GM12873 (cell line): ENCODE data around the gene TMEM17.

Source experiments
- TF ChIP-seq, protein P1 (sequence below): IDR thresholded peaks from 2 replicates; pipeline ENCODE4 v1.5.1; 2012; ENCODE audit warnings: low read depth, mild to moderate bottlenecking, moderate library complexity, low read length, control low read depth; ENCODE audit not compliant: insufficient read depth; ENCODE audit errors: missing control alignments

The TMEM17 gene, protein sequence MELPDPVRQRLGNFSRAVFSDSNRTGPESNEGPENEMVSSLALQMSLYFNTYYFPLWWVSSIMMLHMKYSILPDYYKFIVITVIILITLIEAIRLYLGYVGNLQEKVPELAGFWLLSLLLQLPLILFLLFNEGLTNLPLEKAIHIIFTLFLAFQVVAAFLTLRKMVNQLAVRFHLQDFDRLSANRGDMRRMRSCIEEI

DNA sequence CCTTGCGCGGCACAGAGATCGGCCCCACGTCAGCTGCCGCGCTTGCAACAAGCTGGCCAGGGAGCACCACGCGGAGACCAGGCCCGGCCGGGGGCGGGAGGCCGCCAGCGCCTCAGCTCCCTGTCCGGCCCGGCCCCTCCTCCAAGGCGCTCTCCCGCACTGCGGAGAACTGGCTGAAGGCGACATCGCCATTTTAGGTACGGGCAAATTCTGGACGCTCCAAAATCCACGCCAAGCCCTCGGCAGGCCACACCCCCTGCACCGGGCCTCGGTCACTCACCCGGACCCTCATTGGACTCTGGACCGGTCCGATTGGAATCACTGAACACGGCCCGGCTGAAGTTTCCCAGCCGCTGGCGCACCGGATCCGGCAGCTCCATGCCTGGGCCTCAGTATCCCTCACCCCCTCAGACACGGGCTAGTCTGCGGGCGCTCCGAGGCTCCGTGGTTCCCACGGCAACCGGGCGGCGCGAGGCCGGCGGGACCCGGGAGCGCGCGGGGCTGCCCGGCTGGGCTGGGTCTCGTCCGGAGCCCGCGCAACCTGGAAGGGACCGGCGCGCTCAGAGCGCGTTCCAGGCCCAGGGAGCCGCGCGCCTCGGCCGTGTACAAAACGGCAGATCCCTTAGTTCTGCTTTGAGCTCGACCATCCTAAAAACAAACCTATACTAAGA is at the start of gene TMEM17:
TSS of gene TMEM17 (minus strand) at position 446 of the 671 bp plus-strand sequence. CDS start at position 380, 66 bp downstream.
- TF ChIP-seq, protein P1, sequence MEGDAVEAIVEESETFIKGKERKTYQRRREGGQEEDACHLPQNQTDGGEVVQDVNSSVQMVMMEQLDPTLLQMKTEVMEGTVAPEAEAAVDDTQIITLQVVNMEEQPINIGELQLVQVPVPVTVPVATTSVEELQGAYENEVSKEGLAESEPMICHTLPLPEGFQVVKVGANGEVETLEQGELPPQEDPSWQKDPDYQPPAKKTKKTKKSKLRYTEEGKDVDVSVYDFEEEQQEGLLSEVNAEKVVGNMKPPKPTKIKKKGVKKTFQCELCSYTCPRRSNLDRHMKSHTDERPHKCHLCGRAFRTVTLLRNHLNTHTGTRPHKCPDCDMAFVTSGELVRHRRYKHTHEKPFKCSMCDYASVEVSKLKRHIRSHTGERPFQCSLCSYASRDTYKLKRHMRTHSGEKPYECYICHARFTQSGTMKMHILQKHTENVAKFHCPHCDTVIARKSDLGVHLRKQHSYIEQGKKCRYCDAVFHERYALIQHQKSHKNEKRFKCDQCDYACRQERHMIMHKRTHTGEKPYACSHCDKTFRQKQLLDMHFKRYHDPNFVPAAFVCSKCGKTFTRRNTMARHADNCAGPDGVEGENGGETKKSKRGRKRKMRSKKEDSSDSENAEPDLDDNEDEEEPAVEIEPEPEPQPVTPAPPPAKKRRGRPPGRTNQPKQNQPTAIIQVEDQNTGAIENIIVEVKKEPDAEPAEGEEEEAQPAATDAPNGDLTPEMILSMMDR = no peak

DNA sequence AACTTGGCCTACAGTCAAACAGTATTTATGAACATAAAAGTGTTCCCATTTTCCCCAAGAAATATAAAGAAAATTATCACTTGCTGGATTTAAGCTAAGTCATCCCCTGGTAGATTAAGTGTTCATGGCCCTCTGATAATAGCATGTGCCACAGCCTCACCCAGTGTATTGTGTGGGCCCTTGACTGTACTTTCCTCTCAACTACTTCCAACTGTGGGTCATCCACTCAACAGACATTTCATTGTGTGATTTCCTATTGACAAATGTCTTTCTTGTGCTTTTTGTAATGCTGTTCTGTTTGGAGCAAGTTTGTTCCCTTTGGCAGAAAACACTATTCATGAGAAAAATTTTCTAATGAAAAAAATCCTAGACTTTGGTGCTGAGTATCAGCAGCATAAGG is 48.4 kb upstream of the TMEM17 start:
- TF ChIP-seq, protein P1 = no peak

DNA sequence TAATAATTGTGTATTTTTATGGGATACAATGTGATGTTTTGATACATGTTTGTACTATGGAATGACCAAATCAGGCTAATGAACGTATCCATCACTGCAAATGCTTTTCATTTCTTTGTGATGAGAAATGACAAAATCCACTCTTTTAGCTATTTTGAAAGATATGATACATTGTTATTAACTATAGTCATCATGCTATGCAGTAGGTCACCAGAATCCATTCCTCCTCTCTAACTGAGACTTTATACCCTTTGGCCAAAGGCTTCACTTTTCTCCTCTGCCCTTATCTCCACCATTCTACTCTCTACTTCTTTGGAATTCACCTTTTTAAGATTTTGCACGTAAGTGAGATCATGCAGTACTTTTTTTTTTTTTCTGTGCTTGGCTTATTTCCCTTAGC is 44.5 kb upstream of the TMEM17 start:
- TF ChIP-seq, protein P1 = no peak

GRCh38 chr2:62547854-62548253 is 41.9 kb upstream of the TMEM17 start:
- TF ChIP-seq, protein P1 = no peak

GRCh38 chr2:62545261-62545660 is 39.3 kb upstream of the TMEM17 start:
- TF ChIP-seq, protein P1 = no peak

- TF ChIP-seq, protein P1 = no peak
Observed at GRCh38 chr2:62540408-62541168, 34.6 kb upstream of the TMEM17 start.
